HEK293 (cell line): ENCODE data around the gene ARMC8.

Experiments used
- CTCF ChIA-PET: fragments of 350-600 bp; formaldehyde crosslinking; extraction: SDS; loops from one replicate; lab custom pipeline; 2021; ENCODE audit warnings: antibody characterized with exemption; lab: Yijun Ruan, JAX
- POLR2A ChIA-PET: fragments of 300-600 bp; formaldehyde crosslinking; extraction: SDS; loops from one replicate; lab custom pipeline; 2020; ENCODE audit warnings: antibody characterized with exemption, inconsistent platforms; lab: Yijun Ruan, JAX
- H3K27ac ChIP-seq: fragments of 200-500 bp; sonication (Bioruptor generic); 2 replicates; pipeline ENCODE4 v1.5.1; 2014; ENCODE audit warnings: low read depth, low read length, control low read depth, inconsistent platforms; ENCODE audit errors: extremely low read depth
- H3K36me3 ChIP-seq, 2 experiments: fragments of 200-500 bp in 1 of 2; sonication (Bioruptor generic) in 1 of 2; 1 replicate in 1 of 2; 2 replicates in 1 of 2; pipeline ENCODE4 v1.5.1; 2014 to 2017; ENCODE audit warnings: inconsistent platforms in 2 of 2, low read length in 2 of 2; ENCODE audit not compliant: control insufficient read depth in 2 of 2, insufficient read depth in 1 of 2
- H3K4me1 ChIP-seq: fragments of 200-500 bp; sonication (Bioruptor generic); 2 replicates; pipeline ENCODE4 v1.5.1; 2014; ENCODE audit warnings: mild to moderate bottlenecking, low read length, inconsistent platforms; ENCODE audit not compliant: control insufficient read depth, insufficient read depth
- H3K4me3 ChIP-seq: 2 replicates; pipeline ENCODE4 v1.5.1; 2011; ENCODE audit warnings: low read depth, mild to moderate bottlenecking, control low read depth, low read length, moderate library complexity
- H3K9me3 ChIP-seq: fragments of 200-500 bp; sonication (Bioruptor generic); 2 replicates; pipeline ENCODE4 v1.5.1; 2014; ENCODE audit warnings: low read depth, low read length, inconsistent platforms; ENCODE audit not compliant: control insufficient read depth, insufficient read depth
- FEZF1 ChIP-seq: fragments of 450-650 bp; formaldehyde crosslinking; IDR thresholded peaks from 2 replicates; pipeline ENCODE4 v1.5.1; 2016; ENCODE audit warnings: missing biosample characterization, missing genetic modification characterization
- GLIS1 ChIP-seq: fragments of 450-650 bp; formaldehyde crosslinking; IDR thresholded peaks from 2 replicates; pipeline ENCODE4 v1.5.1; 2016; ENCODE audit warnings: missing biosample characterization, missing genetic modification characterization
- KLF8 ChIP-seq: fragments of 450-650 bp; formaldehyde crosslinking; IDR thresholded peaks from 2 replicates; pipeline ENCODE4 v1.5.1; 2016; ENCODE audit warnings: missing biosample characterization, missing genetic modification characterization
- MZF1 ChIP-seq: fragments of 450-650 bp; formaldehyde crosslinking; IDR thresholded peaks from 2 replicates; pipeline ENCODE4 v1.5.1; 2017; ENCODE audit warnings: missing biosample characterization, missing genetic modification characterization, borderline replicate concordance
- SP7 ChIP-seq: fragments of 450-650 bp; formaldehyde crosslinking; IDR thresholded peaks from 2 replicates; pipeline ENCODE4 v1.5.1; 2016; ENCODE audit warnings: missing biosample characterization, missing genetic modification characterization
- TRIM28 ChIP-seq: IDR thresholded peaks from 2 replicates; pipeline ENCODE4 v1.6.1; 2011; ENCODE audit warnings: low read length, control low read depth, borderline replicate concordance
- WT1 ChIP-seq: fragments of 450-650 bp; formaldehyde crosslinking; IDR thresholded peaks from 2 replicates; pipeline ENCODE4 v1.5.1; 2016; ENCODE audit warnings: missing biosample characterization, missing genetic modification characterization
- ZBTB20 ChIP-seq: fragments of 450-650 bp; formaldehyde crosslinking; IDR thresholded peaks from 2 replicates; pipeline ENCODE4 v1.5.1; 2016; ENCODE audit warnings: missing biosample characterization, missing genetic modification characterization
- ZEB2 ChIP-seq: fragments of 450-650 bp; formaldehyde crosslinking; IDR thresholded peaks from 2 replicates; pipeline ENCODE4 v1.5.1; 2016; ENCODE audit warnings: missing biosample characterization, missing genetic modification characterization
- ZNF10 ChIP-seq: fragments of 450-650 bp; formaldehyde crosslinking; IDR thresholded peaks from 2 replicates; pipeline ENCODE4 v1.5.1; 2017; ENCODE audit warnings: missing biosample characterization, missing genetic modification characterization
- ZNF157 ChIP-seq: fragments of 450-650 bp; formaldehyde crosslinking; IDR thresholded peaks from 2 replicates; pipeline ENCODE4 v1.5.1; 2016; ENCODE audit warnings: missing biosample characterization, missing genetic modification characterization
- ZNF223 ChIP-seq: fragments of 450-650 bp; formaldehyde crosslinking; IDR thresholded peaks from 2 replicates; pipeline ENCODE4 v1.5.1; 2016; ENCODE audit warnings: missing biosample characterization, missing genetic modification characterization
- ZNF366 ChIP-seq: fragments of 450-650 bp; formaldehyde crosslinking; conservative IDR thresholded peaks from 2 replicates; pipeline ENCODE4 v1.5.1; 2016; ENCODE audit warnings: missing biosample characterization, missing genetic modification characterization
- ZNF394 ChIP-seq: fragments of 450-650 bp; formaldehyde crosslinking; IDR thresholded peaks from 2 replicates; pipeline ENCODE4 v1.5.1; 2016; ENCODE audit warnings: missing biosample characterization, missing genetic modification characterization, mild to moderate bottlenecking, moderate library complexity, borderline replicate concordance
- ZNF404 ChIP-seq: fragments of 450-650 bp; formaldehyde crosslinking; IDR thresholded peaks from 2 replicates; pipeline ENCODE4 v1.5.1; 2017; ENCODE audit warnings: missing biosample characterization, missing genetic modification characterization
- ZNF423 ChIP-seq: fragments of 450-650 bp; formaldehyde crosslinking; IDR thresholded peaks from 2 replicates; pipeline ENCODE4 v1.5.1; 2016; ENCODE audit warnings: missing biosample characterization, missing genetic modification characterization
- ZNF433 ChIP-seq: fragments of 450-650 bp; formaldehyde crosslinking; IDR thresholded peaks from 2 replicates; pipeline ENCODE4 v1.5.1; 2016; ENCODE audit warnings: missing biosample characterization, missing genetic modification characterization, low read depth
- ZNF473 ChIP-seq: fragments of 450-650 bp; formaldehyde crosslinking; IDR thresholded peaks from 2 replicates; pipeline ENCODE4 v1.5.1; 2017; ENCODE audit warnings: missing biosample characterization, missing genetic modification characterization
- ZNF529 ChIP-seq: fragments of 450-650 bp; formaldehyde crosslinking; IDR thresholded peaks from 2 replicates; pipeline ENCODE4 v1.5.1; 2017; ENCODE audit warnings: missing genetic modification characterization, missing biosample characterization; ENCODE audit not compliant: insufficient replicate concordance
- ZNF621 ChIP-seq: fragments of 450-650 bp; formaldehyde crosslinking; IDR thresholded peaks from 2 replicates; pipeline ENCODE4 v1.5.1; 2017; ENCODE audit warnings: missing biosample characterization, missing genetic modification characterization
- ZNF624 ChIP-seq: fragments of 450-650 bp; formaldehyde crosslinking; IDR thresholded peaks from 2 replicates; pipeline ENCODE4 v1.5.1; 2017; ENCODE audit warnings: missing biosample characterization, missing genetic modification characterization
- ZNF645 ChIP-seq: fragments of 450-650 bp; formaldehyde crosslinking; IDR thresholded peaks from 2 replicates; pipeline ENCODE4; 2016; ENCODE audit warnings: missing biosample characterization, missing genetic modification characterization
- ZNF664 ChIP-seq: fragments of 450-650 bp; formaldehyde crosslinking; IDR thresholded peaks from 2 replicates; pipeline ENCODE4 v1.5.1; 2016; ENCODE audit warnings: missing biosample characterization, missing genetic modification characterization
- ZNF76 ChIP-seq: fragments of 450-650 bp; formaldehyde crosslinking; IDR thresholded peaks from 2 replicates; pipeline ENCODE4; 2016; ENCODE audit warnings: low read depth, missing biosample characterization, missing genetic modification characterization, borderline replicate concordance
- ZNF768 ChIP-seq: fragments of 450-650 bp; formaldehyde crosslinking; IDR thresholded peaks from 2 replicates; pipeline ENCODE4 v1.5.1; 2018; ENCODE audit warnings: missing biosample characterization, mild to moderate bottlenecking, missing genetic modification characterization
- ZNF776 ChIP-seq: fragments of 450-650 bp; formaldehyde crosslinking; IDR thresholded peaks from 2 replicates; pipeline ENCODE4 v1.5.0; 2017; ENCODE audit warnings: missing biosample characterization, missing genetic modification characterization, borderline replicate concordance
- ZNF843 ChIP-seq: fragments of 450-650 bp; formaldehyde crosslinking; IDR thresholded peaks from 2 replicates; pipeline ENCODE4 v1.5.1; 2016; ENCODE audit warnings: missing biosample characterization, missing genetic modification characterization
- ZSCAN30 ChIP-seq: fragments of 450-650 bp; IDR thresholded peaks from 2 replicates; pipeline ENCODE4 v1.5.1; 2018; ENCODE audit warnings: missing biosample characterization, mild to moderate bottlenecking, missing genetic modification characterization, moderate library complexity
- ZXDB ChIP-seq: fragments of 450-650 bp; formaldehyde crosslinking; IDR thresholded peaks from 2 replicates; pipeline ENCODE4 v1.5.1; 2016; ENCODE audit warnings: missing biosample characterization, missing genetic modification characterization
- TF ChIP-seq, protein P1 (sequence below): fragments of 450-650 bp; formaldehyde crosslinking; IDR thresholded peaks from 2 replicates; pipeline ENCODE4 v1.5.1; 2016; ENCODE audit warnings: missing biosample characterization, missing genetic modification characterization

ARMC8 gene

DNA sequence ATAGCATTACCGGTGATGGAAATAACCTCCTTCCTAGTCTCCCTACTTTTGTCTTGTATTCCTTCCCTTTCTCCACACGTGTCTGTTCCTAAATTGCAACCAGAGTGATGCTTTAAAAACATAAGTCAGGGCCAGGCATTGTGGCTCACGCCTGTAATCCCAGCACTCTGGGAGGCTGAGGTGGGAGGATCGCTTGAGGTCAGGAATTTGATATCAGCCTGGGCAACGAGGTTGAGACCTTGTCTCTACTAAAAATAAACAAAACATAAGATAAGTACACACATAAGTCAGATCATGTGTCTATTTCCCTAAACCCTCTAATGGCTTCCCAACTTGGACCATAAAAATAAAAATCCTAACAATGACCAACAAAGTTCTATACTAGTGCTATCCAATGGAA lies 18.4 kb downstream of the ARMC8 start:
- Histone ChIP-seq H3K9me3 (no peaks in the 10 kb centered on the region), H3K36me3 (no peaks in the 10 kb centered on the region), H3K4me1 (peaks cover 4% of the 10 kb centered on the region; the same call in 1 of the 2 replicates), H3K4me3 (no peak overlapping the region), H3K27ac (no peak overlapping the region)
- TF ChIP-seq ZNF664, result no peak
- no peak for TF ChIP-seq ZNF645
- TF ChIP-seq MZF1 (tag by site-specific recombination), result no peak
- TF ChIP-seq ZNF366, result 0 out of 2 replicates have a peak, but pooled peaks have one; percentile 23
- TF ChIP-seq WT1 (tag by site-specific recombination), result peak; percentile 95
- TF ChIP-seq ZNF624 (tag by site-specific recombination), result no peak
- TF ChIP-seq ZNF621, result no peak
- no peak for TF ChIP-seq ZNF404
- 0 out of 2 replicates have a peak, but pooled peaks have one; percentile 14 for TF ChIP-seq KLF8 (tag by site-specific recombination)
- peak; percentile 48; the same call in 1 of the 2 replicates for TF ChIP-seq GLIS1
- TF ChIP-seq ZNF157 (tag by site-specific recombination), result no peak
- TF ChIP-seq ZNF529 (tag by site-specific recombination), result no peak
- TF ChIP-seq ZNF223 (tag by site-specific recombination), result no peak
- TF ChIP-seq ZNF423, result no peak
- no peak for TF ChIP-seq ZNF394 (tag by site-specific recombination)
- TF ChIP-seq ZXDB, result peak; percentile 44
- TF ChIP-seq ZNF768 (tag by site-specific recombination), result no peak
- TF ChIP-seq ZNF776 (tag by site-specific recombination), result no peak
- TF ChIP-seq ZEB2 (tag by site-specific recombination), result 0 out of 2 replicates have a peak, but pooled peaks have one; percentile 43
- peak; percentile 65; the same call in 1 of the 2 replicates for TF ChIP-seq TRIM28
- no peak for TF ChIP-seq ZNF76 (tag by site-specific recombination)
- TF ChIP-seq ZNF843 (tag by site-specific recombination), result peak; percentile 82
- no peak for TF ChIP-seq ZNF473
- no peak for TF ChIP-seq ZNF10 (tag by site-specific recombination)
- TF ChIP-seq SP7, result peak; percentile 62
- TF ChIP-seq, protein P1, sequence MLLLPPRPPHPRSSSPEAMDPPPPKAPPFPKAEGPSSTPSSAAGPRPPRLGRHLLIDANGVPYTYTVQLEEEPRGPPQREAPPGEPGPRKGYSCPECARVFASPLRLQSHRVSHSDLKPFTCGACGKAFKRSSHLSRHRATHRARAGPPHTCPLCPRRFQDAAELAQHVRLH (tag by site-specific recombination), result no peak
- TF ChIP-seq ZBTB20, result peak; percentile 10; the same call in 1 of the 2 replicates
- no peak for TF ChIP-seq ZSCAN30 (tag by site-specific recombination)
- ChIA-PET CTCF (no interaction called here), POLR2A (no interaction called here)

- Histone ChIP-seq H3K9me3 (no peaks in the 10 kb centered on the region), H3K36me3 (no peaks in the 10 kb centered on the region), H3K4me1 (peaks cover 4% of the 10 kb centered on the region; the same call in 1 of the 2 replicates), H3K4me3 (no peak overlapping the region), H3K27ac (no peak overlapping the region)
- ChIA-PET CTCF (no interaction called here), POLR2A (interaction anchor here (1.0 kb wide), 1 partner anchor 32 kb away, joined by 3 read pairs; no protein-coding TSS in a partner anchor)
- TF ChIP-seq ZNF433 (tag by site-specific recombination) (no peak), FEZF1 (no peak)
Measured at GRCh38 chr3:138206196-138206595, 19.1 kb downstream of the ARMC8 start.
